ENCODE measurements around the gene DNAH6. TPM values are rescaled to one million over a fixed set of nuclear protein-coding genes. Genes with fewer than 3 reads are reported as not detected.

Gene DNAH6
- total and polyA plus RNA-seq, 2 of the 8 experiments (the other 6 are each of a cell fraction or from before 2014, with no cell fraction given) = 0.06 to 0.43 TPM

GRCh38 chr2:84856787-84857186, 340.5 kb downstream of the DNAH6 start (continued):
- TF ChIP-seq NRF1 (IDR thresholded peaks at IDR 0.05; ENCODE audit: low read depth, low read length) = no peak
